IMR-90 (cell line): Measurements from ENCODE around the gene OR6K3. TPM values are rescaled to one million over a fixed set of nuclear protein-coding genes. Genes with fewer than 3 reads are reported as not detected.

Experiments used
- ATAC-seq: fragments of 200-7000 bp; cut with Tn5 transposase; 2 replicates; pipeline ENCODE4 v1.9.1; 2020; ENCODE audit warnings: low read depth, mild to moderate bottlenecking, moderate library complexity
- BruUV-seq: library from RNA; stranded (reverse); fragments of 400-500 nt; replicated peaks from 2 replicates; lab custom pipeline; 2021; lab: Mats Ljungman, UMichigan
- CTCF ChIA-PET: fragments of 300-600 bp; formaldehyde crosslinking; extraction: SDS; loops from one replicate; lab custom pipeline; 2021; ENCODE audit warnings: antibody characterized with exemption; lab: Yijun Ruan, JAX
- POLR2A ChIA-PET: fragments of 300-600 bp; sonication (Branson Sonifier 250); formaldehyde crosslinking; loops from one replicate; lab custom pipeline; 2022; ENCODE audit warnings: antibody characterized with exemption; ENCODE audit not compliant: unreplicated experiment; lab: Charles Lee
- DNase-seq: peaks from one replicate; pipeline ENCODE4 v3.0.0; 2013
- H2AFZ ChIP-seq: replicated peaks from 2 replicates; pipeline ENCODE3; 2013; ENCODE audit warnings: low read length, mild to moderate bottlenecking; ENCODE audit not compliant: poor library complexity
- H2AK5ac ChIP-seq: 2 replicates; pipeline ENCODE4 v1.6.1; 2013; ENCODE audit warnings: low read depth, low read length, inconsistent platforms
- H2AK9ac ChIP-seq: replicated peaks from 2 replicates; pipeline ENCODE3; 2013; ENCODE audit warnings: mild to moderate bottlenecking, low read depth, low read length, moderate library complexity; ENCODE audit not compliant: poor library complexity
- H2BK120ac ChIP-seq: 2 replicates; pipeline ENCODE4 v1.6.1; 2013; ENCODE audit warnings: low read depth, low read length, inconsistent platforms
- H2BK15ac ChIP-seq: 3 replicates; pipeline ENCODE4 v1.6.1; 2013; ENCODE audit warnings: low read depth, low read length, inconsistent platforms
- H2BK20ac ChIP-seq: 2 replicates; pipeline ENCODE4 v1.6.1; 2013; ENCODE audit warnings: low read depth, mild to moderate bottlenecking, inconsistent platforms, low read length, moderate library complexity
- H2BK5ac ChIP-seq: 2 replicates; pipeline ENCODE4 v1.6.1; 2013; ENCODE audit warnings: mild to moderate bottlenecking, low read depth, low read length, inconsistent platforms; ENCODE audit not compliant: poor library complexity, severe bottlenecking
- H3K14ac ChIP-seq: replicated peaks from 2 replicates; pipeline ENCODE4 v1.6.1; 2013; ENCODE audit warnings: low read depth, low read length, inconsistent platforms
- H3K18ac ChIP-seq: 2 replicates; pipeline ENCODE4 v1.6.1; 2013; ENCODE audit warnings: low read depth, low read length, control low read depth
- H3K23ac ChIP-seq: 2 replicates; pipeline ENCODE4 v1.6.1; 2013; ENCODE audit warnings: low read depth, low read length, inconsistent platforms
- H3K27ac ChIP-seq: 2 replicates; pipeline ENCODE4 v1.5.1; 2013; ENCODE audit warnings: mild to moderate bottlenecking, control low read depth, low read length; ENCODE audit not compliant: insufficient read depth
- H3K27me3 ChIP-seq: 2 replicates; pipeline ENCODE4 v1.6.1; 2013; ENCODE audit warnings: low read length; ENCODE audit not compliant: control insufficient read depth, insufficient read depth
- H3K36me3 ChIP-seq: 2 replicates; pipeline ENCODE4 v1.6.1; 2013; ENCODE audit warnings: low read length, mixed read lengths; ENCODE audit not compliant: control insufficient read depth, insufficient read depth
- H3K4ac ChIP-seq: 2 replicates; pipeline ENCODE4 v1.6.1; 2013; ENCODE audit warnings: low read depth, low read length, inconsistent platforms
- H3K4me1 ChIP-seq: 2 replicates; pipeline ENCODE4 v1.6.1; 2013; ENCODE audit warnings: low read length, mixed read lengths; ENCODE audit not compliant: control insufficient read depth, insufficient read depth
- H3K4me2 ChIP-seq: 2 replicates; pipeline ENCODE4 v1.6.1; 2013; ENCODE audit warnings: low read depth, mild to moderate bottlenecking, control low read depth, low read length, moderate library complexity
- H3K4me3 ChIP-seq: 2 replicates; pipeline ENCODE4 v1.5.1; 2013; ENCODE audit warnings: low read depth, mild to moderate bottlenecking, control low read depth, low read length, moderate library complexity; ENCODE audit not compliant: insufficient read depth
- H3K56ac ChIP-seq: 2 replicates; pipeline ENCODE4 v1.6.1; 2013; ENCODE audit warnings: low read length, inconsistent platforms; ENCODE audit not compliant: insufficient read depth; ENCODE audit errors: extremely low read depth
- H3K79me1 ChIP-seq, 2 experiments: 2 replicates each; pipeline ENCODE4 v1.6.1; 2013; ENCODE audit warnings: low read length in 2 of 2, inconsistent platforms in 1 of 2, low read depth in 1 of 2
- H3K9ac ChIP-seq: 2 replicates; pipeline ENCODE4 v1.6.1; 2013; ENCODE audit warnings: low read depth, low read length, control low read depth
- H3K9me1 ChIP-seq: 2 replicates; pipeline ENCODE4 v1.6.1; 2013; ENCODE audit warnings: low read length, inconsistent platforms; ENCODE audit not compliant: insufficient read depth
- H3K9me3 ChIP-seq: 2 replicates; pipeline ENCODE4 v1.6.1; 2013; ENCODE audit warnings: low read length; ENCODE audit not compliant: control insufficient read depth, insufficient read depth
- H4K20me1 ChIP-seq: 2 replicates; pipeline ENCODE4 v1.6.1; 2013; ENCODE audit warnings: low read length, inconsistent platforms; ENCODE audit not compliant: insufficient read depth
- H4K5ac ChIP-seq: 2 replicates; pipeline ENCODE4 v1.6.1; 2013; ENCODE audit warnings: mild to moderate bottlenecking, low read depth, low read length, control low read depth
- H4K8ac ChIP-seq, 2 experiments: 2 replicates each; pipeline ENCODE4 v1.6.1; 2013; ENCODE audit warnings: low read depth in 2 of 2, low read length in 2 of 2, control low read depth in 1 of 2, inconsistent platforms in 1 of 2
- H4K91ac ChIP-seq: 2 replicates; pipeline ENCODE4 v1.6.1; 2013; ENCODE audit warnings: low read depth, low read length, inconsistent platforms; ENCODE audit not compliant: insufficient read depth
- ELK1 ChIP-seq: fragments of 150-350 bp; IDR thresholded peaks from 2 replicates; pipeline ENCODE4 v1.6.1; 2016; ENCODE audit warnings: low read depth, mild to moderate bottlenecking, low read length, moderate library complexity, borderline replicate concordance
- MAFK ChIP-seq: IDR thresholded peaks from 2 replicates; pipeline ENCODE4 v1.6.1; 2012; ENCODE audit warnings: low read depth, low read length, improper control_type of control experiment
- MAZ ChIP-seq: IDR thresholded peaks from 2 replicates; pipeline ENCODE4 v1.6.1; 2012; ENCODE audit warnings: low read depth, mild to moderate bottlenecking, low read length, improper control_type of control experiment, moderate library complexity, borderline replicate concordance
- NFE2L2 ChIP-seq: fragments of 150-350 bp; IDR thresholded peaks from 2 replicates; pipeline ENCODE4 v1.6.1; 2016; ENCODE audit warnings: low read depth, mild to moderate bottlenecking, low read length
- POLR2A ChIP-seq: IDR thresholded peaks from 2 replicates; pipeline ENCODE4 v1.6.1; 2012; ENCODE audit warnings: mild to moderate bottlenecking, low read depth, low read length
- USF2 ChIP-seq: fragments of 150-350 bp; IDR thresholded peaks from 2 replicates; pipeline ENCODE4 v1.6.1; 2017; ENCODE audit warnings: mild to moderate bottlenecking, antibody characterized with exemption, low read length, low read depth
- WGBS, 2 experiments: methylation state at CpG; one replicate each; pipeline versions ENCODE4 v1.1.5 to v1.1.7; 2013; ENCODE audit warnings: missing lambda C conversion rate in 2 of 2; ENCODE audit not compliant: insufficient read length in 1 of 2; ENCODE audit errors: extremely low coverage in 2 of 2; 5-methylcytosine and 5-hydroxymethylcytosine counted together
- dilution Hi-C: fragments of 300-500 bp; cut with HindIII; formaldehyde crosslinking; loops from one replicate; pipeline ENCODE4 v1.14.3; 2018; ENCODE audit warnings: low sequenced_read_pairs; ENCODE audit not compliant: unreplicated experiment
- in situ Hi-C: fragments of 300-500 bp; cut with MboI; formaldehyde crosslinking; loops from 3 replicates; pipeline ENCODE4 v1.14.3; 2019; ENCODE audit warnings: low sequenced_read_pairs, inconsistent platforms, mixed read lengths
- intact Hi-C: fragments of 100-400 bp; cut with micrococcal nuclease; formaldehyde crosslinking; loops from 2 replicates; pipeline ENCODE4 v1.10.0; 2022
- polyA plus RNA-seq, 3 experiments: library from polyadenylated mRNA; depleted of rRNA; stranded (reverse); fragments of >200 nt; gene quantifications; 2 replicates each; pipeline ENCODE4 v1.2.3, GENCODE V29; 2012; ENCODE audit warnings: low replicate concordance in 1 of 3
- total RNA-seq: library from RNA; depleted of rRNA; stranded (reverse); fragments of >200 nt; gene quantifications from 2 replicates; pipeline ENCODE4 v1.2.3, GENCODE V29; 2012

Gene OR6K3
- total and polyA plus RNA-seq, 2 of the 4 experiments (the other 2 are of a cell fraction): not detected

DNA sequence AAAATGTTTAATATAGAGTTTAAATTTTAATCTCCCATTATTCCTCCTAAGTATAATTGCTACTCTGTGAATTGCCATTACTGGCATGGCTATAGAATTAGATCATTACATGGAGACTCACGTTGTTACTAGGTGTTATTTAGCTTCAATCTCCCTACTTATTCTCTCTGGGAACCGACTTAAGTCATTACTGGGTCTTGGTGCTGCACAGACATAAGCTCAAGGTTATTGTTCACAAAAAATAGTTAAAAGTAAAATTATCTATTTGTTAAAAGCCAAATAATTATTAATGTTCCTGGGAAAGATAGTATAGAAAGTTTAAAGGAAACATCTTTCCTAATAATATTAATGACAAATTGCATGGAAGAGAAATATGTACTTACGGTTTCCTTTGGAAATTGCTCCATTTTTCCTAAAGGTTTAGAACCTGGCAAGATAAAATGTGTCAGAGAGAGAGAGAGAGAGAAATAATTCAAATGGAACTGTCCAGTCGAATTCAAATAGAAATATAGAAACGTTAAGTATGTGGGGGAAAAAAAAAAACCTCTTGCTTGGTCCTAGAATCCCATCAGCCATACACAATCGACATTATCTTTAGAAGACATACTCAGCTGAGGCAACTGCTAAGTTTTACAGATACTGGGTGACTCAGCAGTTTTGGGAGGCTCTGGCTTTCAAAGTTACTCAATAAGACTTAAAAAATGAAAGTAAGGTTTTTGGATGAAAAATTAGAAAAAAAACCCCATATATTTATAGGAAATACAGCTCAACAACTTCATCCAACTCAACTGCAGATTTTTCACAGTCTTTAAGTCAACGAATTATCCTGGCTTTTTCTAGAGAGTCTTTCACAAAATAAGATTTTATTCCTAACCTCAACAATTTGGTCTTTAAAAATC, 34.2 kb downstream of the OR6K3 start, which contains the start of gene SPTA1:
Gene SPTA1 (minus strand): TSS at position 605 of the 899 bp plus-strand sequence. CDS start 198 bp downstream, at position 407.
- Histone ChIP-seq H3K23ac (no peak within 1 kb of the TSS), H3K36me3 (no peaks in the 10 kb centered on the region), H4K8ac (no peak within 1 kb of the TSS), H3K4ac (no peak within 1 kb of the TSS), H3K18ac (no peak within 1 kb of the TSS), H3K27me3 (no peaks in the 10 kb centered on the region), H2BK5ac (no peak within 1 kb of the TSS), H3K9me1 (no peaks in the 10 kb centered on the region), H4K20me1 (no peaks in the 10 kb centered on the region), H3K27ac (no peak within 1 kb of the TSS), H3K4me3 (no peak within 1 kb of the TSS), H3K9ac (no peak within 1 kb of the TSS), H3K9me3 (no peaks in the 10 kb centered on the region), H2AFZ (no peak within 1 kb of the TSS), H2AK5ac (no peak within 1 kb of the TSS), H3K4me1 (no peaks in the 10 kb centered on the region), H2AK9ac (no peak within 1 kb of the TSS), H2BK120ac (no peak within 1 kb of the TSS), H3K79me1 (no peaks in the 10 kb centered on the region), H2BK20ac (no peak within 1 kb of the TSS), H4K5ac (no peak within 1 kb of the TSS), H4K91ac (no peak within 1 kb of the TSS), H3K56ac (no peak within 1 kb of the TSS), H2BK15ac (no peak within 1 kb of the TSS), H3K14ac (no peak within 1 kb of the TSS), H3K4me2 (no peak within 1 kb of the TSS)
- dilution Hi-C loops: no loop called here
- WGBS, 2 experiments: no CpG with 5 or more reads among the region's 7 CpGs
- ChIA-PET CTCF (no interaction called here), POLR2A (no interaction called here)
- TF ChIP-seq MAFK (peak; percentile 43; the same call in 1 of the 2 replicates), NFE2L2 (peak; percentile 93), MAZ (no peak), USF2 (no peak), POLR2A (no peak), ELK1 (no peak)
- ATAC-seq: no peak
- in situ Hi-C loops: no loop called here
- intact Hi-C loops: no loop called here
- BruUV-seq: no TSS peak
- no peak for DNase-seq
